T-cell (primary cell): Measurements from ENCODE around the gene OPHN1. TPM values are rescaled to one million over a fixed set of nuclear protein-coding genes. Genes with fewer than 3 reads are reported as not detected.

Experiments used
- ATAC-seq, 4 experiments: fragments of 200-7000 bp in 3 of 4; fragments of 150-1000 bp in 1 of 4; cut with Tn5 transposase; replicated peaks in 1 of 4; 1 replicate in 3 of 4; 2 replicates in 1 of 4; pipeline ENCODE4 v1.10.0; 2021; ENCODE audit warnings: moderate library complexity in 3 of 4, mild to moderate bottlenecking in 2 of 4, moderate number of reproducible peaks in 1 of 4
- CTCF ChIA-PET, 2 donors: fragments of 300-600 bp; sonication (Branson Sonifier 250); formaldehyde crosslinking; loops; one replicate each; lab custom pipeline; 2022; ENCODE audit warnings: antibody characterized with exemption in 2 of 2; lab: Charles Lee
- POLR2A ChIA-PET, 2 donors: fragments of 300-600 bp; sonication (Branson Sonifier 250); formaldehyde crosslinking; loops; one replicate each; lab custom pipeline; 2022; ENCODE audit warnings: antibody characterized with exemption in 2 of 2; lab: Charles Lee
- DNase-seq, 35 experiments: peaks; one replicate each; pipeline versions ENCODE4 v3.0.0 to v3.0.0-alpha.2; 2013 to 2023
- H3K27ac ChIP-seq: one replicate; pipeline ENCODE4 v1.5.1; 2013; ENCODE audit warnings: low read length
- H3K27me3 ChIP-seq, 2 experiments: replicated peaks in 1 of 2; 1 replicate in 1 of 2; 2 replicates in 1 of 2; pipeline versions ENCODE4 v1.6.1 to v1.7.0; 2013; ENCODE audit warnings: low read length in 1 of 2, mixed read lengths in 1 of 2; ENCODE audit not compliant: control insufficient read depth in 2 of 2, insufficient read depth in 2 of 2; ENCODE audit errors: extremely low read depth in 1 of 2
- H3K36me3 ChIP-seq, 2 donors: 1 replicate in 1 of 2; 2 replicates in 1 of 2; pipeline versions ENCODE4 v1.6.1 to v1.7.0; 2013; ENCODE audit warnings: low read length in 1 of 2; ENCODE audit not compliant: control insufficient read depth in 2 of 2, insufficient read depth in 1 of 2; ENCODE audit errors: extremely low read depth in 1 of 2
- H3K4me1 ChIP-seq, 2 experiments: 1 replicate in 1 of 2; 2 replicates in 1 of 2; pipeline versions ENCODE4 v1.6.1 to v1.7.0; 2013; ENCODE audit warnings: low read length in 2 of 2, mixed read lengths in 1 of 2; ENCODE audit not compliant: insufficient read depth in 2 of 2, control insufficient read depth in 1 of 2; ENCODE audit errors: extremely low read depth in 1 of 2
- H3K4me3 ChIP-seq, 2 donors: 1 replicate in 1 of 2; 2 replicates in 1 of 2; pipeline versions ENCODE4 v1.5.1 to v1.7.0; 2013; ENCODE audit warnings: mild to moderate bottlenecking in 2 of 2, low read length in 1 of 2, moderate library complexity in 1 of 2; ENCODE audit not compliant: control insufficient read depth in 1 of 2; ENCODE audit errors: extremely low read depth in 1 of 2
- H3K9me3 ChIP-seq: 2 replicates; pipeline ENCODE4 v1.7.0; 2013
- H3K27ac Mint-ChIP-seq, 2 donors: one replicate each; pipeline ENCODE4 v1.8.0; 2020 to 2021; ENCODE audit warnings: mild to moderate bottlenecking in 2 of 2, mixed read lengths in 2 of 2
- H3K27me3 Mint-ChIP-seq, 2 donors: one replicate each; pipeline ENCODE4 v1.8.0; 2021 to 2022; ENCODE audit warnings: mixed read lengths in 2 of 2
- H3K36me3 Mint-ChIP-seq: one replicate; pipeline ENCODE4 v1.8.0; 2021; ENCODE audit warnings: mixed read lengths
- H3K4me1 Mint-ChIP-seq, 3 donors: one replicate each; pipeline ENCODE4 v1.8.0; 2020 to 2022; ENCODE audit warnings: mixed read lengths in 3 of 3, mild to moderate bottlenecking in 1 of 3
- H3K4me3 Mint-ChIP-seq, 3 donors: one replicate each; pipeline ENCODE4 v1.8.0; 2020 to 2022; ENCODE audit warnings: mild to moderate bottlenecking in 3 of 3, mixed read lengths in 3 of 3, moderate library complexity in 3 of 3
- H3K9me3 Mint-ChIP-seq, 3 donors: one replicate each; pipeline ENCODE4 v1.8.0; 2020 to 2022; ENCODE audit warnings: mixed read lengths in 3 of 3
- WGBS: methylation state at CpG from one replicate; pipeline ENCODE4 v1.1.5; 2013; ENCODE audit warnings: missing lambda C conversion rate; ENCODE audit not compliant: insufficient coverage; 5-methylcytosine and 5-hydroxymethylcytosine counted together
- total RNA-seq, 35 experiments: library from RNA in 6 of 35; stranded (reverse) in 6 of 35; fragments of 120-200 nt in 1 of 35; gene quantifications; one replicate each; pipeline versions ENCODE4 v1.2.1 to v1.2.4 and lab custom pipeline; 2013 to 2026

OPHN1 gene
- total RNA-seq, 5 donors from 2014 or later (not counting 1 experiment from before 2014, with no cell fraction given), result 0.07 to 0.25 (median 0.15) TPM

- Histone ChIP-seq H3K4me3 (no peak overlapping the region), H3K4me1 (no peaks in the 10 kb centered on the region), H3K27me3 (peaks cover 0 to 2% of the 10 kb centered on the region in 2 experiments), H3K27ac (no peak overlapping the region), H3K36me3 (no peaks in the 10 kb centered on the region), H3K9me3 (no peaks in the 10 kb centered on the region)
- no peak overlapping the region for H3K27ac Mint-ChIP-seq
- POLR2A ChIA-PET, result no interaction called here
- CTCF ChIA-PET, result no interaction called here
- no peak for DNase-seq
- ATAC-seq, result no peak
- H3K4me3 Mint-ChIP-seq, result no peak overlapping the region
- H3K27me3 Mint-ChIP-seq, result peaks cover 3 to 26% of the 10 kb centered on the region in 2 donors
- no peaks in the 10 kb centered on the region for H3K36me3 Mint-ChIP-seq
- H3K4me1 Mint-ChIP-seq, result no peaks in the 10 kb centered on the region
- WGBS, result no CpG with 5 or more reads among the region's 4 CpGs
- no peaks in the 10 kb centered on the region for H3K9me3 Mint-ChIP-seq
These were observed 172.1 kb downstream of the OPHN1 start for GRCh38 chrX:68261060-68261672.

DNA sequence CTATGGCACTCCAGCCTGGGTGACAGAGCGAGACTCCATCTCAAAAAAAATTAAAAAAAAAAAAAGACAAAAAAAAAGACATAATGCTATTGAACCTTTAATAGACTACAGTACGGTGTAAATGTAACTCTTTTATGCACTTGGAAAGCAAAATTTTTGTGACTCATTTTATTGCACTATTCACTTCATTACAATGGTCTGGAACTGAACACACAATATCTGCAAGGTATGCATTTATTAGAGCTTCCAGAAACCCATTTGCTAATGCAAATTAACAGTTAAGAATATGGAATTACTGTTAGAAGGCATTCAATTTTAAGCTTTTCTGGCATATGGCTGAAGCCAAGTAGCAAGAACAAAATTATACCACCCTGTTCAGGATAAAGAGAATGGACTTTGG is 176.3 kb downstream of the OPHN1 start:
- CTCF ChIA-PET, result no interaction called here
- Histone ChIP-seq H3K4me3 (no peak overlapping the region), H3K27ac (no peak overlapping the region), H3K27me3 (no peaks in the 10 kb centered on the region), H3K9me3 (no peaks in the 10 kb centered on the region), H3K4me1 (no peaks in the 10 kb centered on the region), H3K36me3 (no peaks in the 10 kb centered on the region)
- DNase-seq (no peak), ATAC-seq (no peak)
- WGBS, result no CpG with 5 or more reads among the region's 2 CpGs
- Mint-ChIP-seq H3K4me3 (no peak overlapping the region), H3K27ac (no peak overlapping the region), H3K4me1 (no peaks in the 10 kb centered on the region), H3K27me3 (peaks cover 3 to 31% of the 10 kb centered on the region in 2 donors), H3K36me3 (no peaks in the 10 kb centered on the region), H3K9me3 (no peaks in the 10 kb centered on the region)
- POLR2A ChIA-PET, result no interaction called here

GRCh38 chrX:68254738-68255645 is 178.3 kb downstream of the OPHN1 start:
- no peaks in the 10 kb centered on the region for H3K4me1 ChIP-seq
- no peaks in the 10 kb centered on the region for H3K36me3 ChIP-seq
- no peaks in the 10 kb centered on the region for H3K4me1 Mint-ChIP-seq
- no peak overlapping the region for H3K4me3 ChIP-seq
- CTCF ChIA-PET, result interaction anchor here in 1 of 2 donors (0.6 kb wide), 1 partner anchor 53 kb away, joined by 4 read pairs; no protein-coding TSS in a partner anchor
- no peaks in the 10 kb centered on the region for H3K9me3 Mint-ChIP-seq
- POLR2A ChIA-PET, result no interaction called here
- WGBS, result no CpG with 5 or more reads among the region's 11 CpGs
- peaks cover 0 to 24% of the 10 kb centered on the region in 2 donors for H3K27me3 Mint-ChIP-seq
- no peaks in the 10 kb centered on the region for H3K9me3 ChIP-seq
- no peaks in the 10 kb centered on the region for H3K36me3 Mint-ChIP-seq
- H3K27ac ChIP-seq, result no peak overlapping the region
- no peak overlapping the region for H3K27ac Mint-ChIP-seq
- DNase-seq (no peak), ATAC-seq (no peak)
- H3K27me3 ChIP-seq, result no peaks in the 10 kb centered on the region
- no peak overlapping the region for H3K4me3 Mint-ChIP-seq

- no peak for DNase-seq
- POLR2A ChIA-PET, result no interaction called here
- Mint-ChIP-seq H3K27ac (no peak overlapping the region), H3K9me3 (no peaks in the 10 kb centered on the region), H3K27me3 (peaks cover 0 to 21% of the 10 kb centered on the region in 2 donors), H3K36me3 (no peaks in the 10 kb centered on the region), H3K4me3 (no peak overlapping the region), H3K4me1 (no peaks in the 10 kb centered on the region)
- Histone ChIP-seq H3K27ac (no peak overlapping the region), H3K4me3 (no peak overlapping the region), H3K27me3 (no peaks in the 10 kb centered on the region), H3K9me3 (no peaks in the 10 kb centered on the region), H3K4me1 (no peaks in the 10 kb centered on the region), H3K36me3 (no peaks in the 10 kb centered on the region)
- CTCF ChIA-PET, result no interaction called here
- no CpG with 5 or more reads among the region's 2 CpGs for WGBS
- ATAC-seq, result no peak
These were observed 180.6 kb downstream of the OPHN1 start for GRCh38 chrX:68252664-68253063.

DNA sequence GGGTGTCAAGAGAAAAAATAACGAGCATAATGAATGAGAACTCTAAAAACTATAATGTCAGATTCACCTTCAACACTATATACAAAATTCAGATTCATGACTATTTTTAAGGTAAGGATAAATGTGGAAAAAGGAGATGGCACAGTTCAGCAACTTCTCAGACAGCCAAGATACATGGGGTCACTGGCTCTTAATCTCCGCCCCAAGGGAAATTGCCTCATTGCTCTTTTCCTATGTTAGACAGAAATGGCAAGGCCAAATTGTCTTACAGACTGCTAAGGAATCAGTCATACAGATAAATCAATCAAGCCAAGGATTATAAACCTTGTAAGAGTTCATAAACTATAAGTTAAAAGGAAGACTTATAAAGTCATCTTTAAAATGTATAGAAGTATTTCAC is 183.4 kb downstream of the OPHN1 start:
- ATAC-seq (no peak), DNase-seq (no peak)
- H3K9me3 Mint-ChIP-seq, result no peaks in the 10 kb centered on the region
- no peaks in the 10 kb centered on the region for H3K4me1 Mint-ChIP-seq
- H3K4me3 Mint-ChIP-seq, result no peak overlapping the region
- Histone ChIP-seq H3K27ac (no peak overlapping the region), H3K4me3 (no peak overlapping the region), H3K4me1 (no peaks in the 10 kb centered on the region), H3K36me3 (no peaks in the 10 kb centered on the region), H3K9me3 (no peaks in the 10 kb centered on the region), H3K27me3 (no peaks in the 10 kb centered on the region)
- H3K36me3 Mint-ChIP-seq, result no peaks in the 10 kb centered on the region
- ChIA-PET CTCF (no interaction called here), POLR2A (no interaction called here)
- WGBS, result no CpG with 5 or more reads among the region's 2 CpGs
- H3K27ac Mint-ChIP-seq, result no peak overlapping the region
- H3K27me3 Mint-ChIP-seq, result peaks cover 0 to 14% of the 10 kb centered on the region in 2 donors

DNA sequence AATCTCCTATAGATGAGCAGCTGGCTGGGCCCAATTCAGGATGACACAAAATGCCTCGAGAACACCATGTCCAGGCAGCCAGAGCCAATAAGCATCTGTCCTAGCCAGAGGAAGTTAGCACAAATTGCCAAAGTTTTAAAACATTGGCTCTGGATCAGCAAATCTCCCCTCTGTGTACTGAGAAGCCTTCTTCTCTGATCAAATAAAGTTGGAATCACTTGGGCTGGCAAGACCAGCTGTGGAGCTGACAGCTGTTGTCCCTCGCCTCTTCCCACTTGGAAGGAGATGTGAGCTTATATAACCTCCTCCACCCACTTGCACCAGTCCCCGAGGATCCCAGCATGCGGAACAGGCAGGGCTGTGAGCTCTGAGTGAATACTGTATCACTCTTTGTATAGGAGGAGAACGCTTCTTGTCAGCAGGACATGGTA is 183.9 kb downstream of the OPHN1 start:
- no peak overlapping the region for H3K4me3 ChIP-seq
- DNase-seq (no peak), ATAC-seq (no peak)
- Mint-ChIP-seq H3K27ac (no peak overlapping the region), H3K27me3 (peaks cover 0 to 12% of the 10 kb centered on the region in 2 donors), H3K36me3 (no peaks in the 10 kb centered on the region), H3K4me3 (no peak overlapping the region), H3K4me1 (no peaks in the 10 kb centered on the region), H3K9me3 (no peaks in the 10 kb centered on the region)
- H3K4me1 ChIP-seq, result no peaks in the 10 kb centered on the region
- H3K36me3 ChIP-seq, result no peaks in the 10 kb centered on the region
- no CpG with 5 or more reads among the region's 5 CpGs for WGBS
- no peaks in the 10 kb centered on the region for H3K27me3 ChIP-seq
- ChIA-PET CTCF (no interaction called here), POLR2A (no interaction called here)
- no peaks in the 10 kb centered on the region for H3K9me3 ChIP-seq
- H3K27ac ChIP-seq, result no peak overlapping the region
